Measurements from ENCODE around the gene TNS3.

DNA sequence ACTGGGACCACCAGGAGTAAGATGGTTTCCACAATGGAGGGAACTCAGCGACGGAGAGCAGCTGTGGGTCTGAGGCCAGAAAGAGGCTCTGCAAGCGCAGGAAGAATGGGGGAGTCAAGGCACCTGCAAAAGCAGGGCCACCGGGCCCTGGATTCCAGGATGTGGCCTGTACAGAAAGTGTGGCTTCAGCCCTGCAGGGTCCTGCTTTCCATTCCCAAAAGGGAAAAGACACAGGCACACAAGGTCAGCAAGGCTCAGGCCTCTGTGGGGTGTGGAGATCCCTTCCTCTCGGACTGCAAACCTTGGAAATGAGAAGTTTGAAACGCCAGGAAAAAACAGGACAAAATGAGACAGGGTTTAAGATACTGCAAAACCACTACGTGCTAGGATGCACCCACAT lies 232.5 kb downstream of the TNS3 start:
- TF ChIP-seq, protein P1, sequence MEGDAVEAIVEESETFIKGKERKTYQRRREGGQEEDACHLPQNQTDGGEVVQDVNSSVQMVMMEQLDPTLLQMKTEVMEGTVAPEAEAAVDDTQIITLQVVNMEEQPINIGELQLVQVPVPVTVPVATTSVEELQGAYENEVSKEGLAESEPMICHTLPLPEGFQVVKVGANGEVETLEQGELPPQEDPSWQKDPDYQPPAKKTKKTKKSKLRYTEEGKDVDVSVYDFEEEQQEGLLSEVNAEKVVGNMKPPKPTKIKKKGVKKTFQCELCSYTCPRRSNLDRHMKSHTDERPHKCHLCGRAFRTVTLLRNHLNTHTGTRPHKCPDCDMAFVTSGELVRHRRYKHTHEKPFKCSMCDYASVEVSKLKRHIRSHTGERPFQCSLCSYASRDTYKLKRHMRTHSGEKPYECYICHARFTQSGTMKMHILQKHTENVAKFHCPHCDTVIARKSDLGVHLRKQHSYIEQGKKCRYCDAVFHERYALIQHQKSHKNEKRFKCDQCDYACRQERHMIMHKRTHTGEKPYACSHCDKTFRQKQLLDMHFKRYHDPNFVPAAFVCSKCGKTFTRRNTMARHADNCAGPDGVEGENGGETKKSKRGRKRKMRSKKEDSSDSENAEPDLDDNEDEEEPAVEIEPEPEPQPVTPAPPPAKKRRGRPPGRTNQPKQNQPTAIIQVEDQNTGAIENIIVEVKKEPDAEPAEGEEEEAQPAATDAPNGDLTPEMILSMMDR (IDR thresholded peaks at IDR 0.05): no peak
- no peak for TF ChIP-seq TCF7L2 (IDR thresholded peaks at IDR 0.05; ENCODE audit: low read depth, low read length)
